ENCODE results near the gene PHGDH. TPM values are rescaled to one million over a fixed set of nuclear protein-coding genes. Genes with fewer than 3 reads are reported as not detected.

The PHGDH gene
- total and polyA plus RNA-seq, 2 of the 13 experiments (the other 11 are each of a cell fraction or from before 2014, with no cell fraction given) = 95.8 to 133 TPM

GRCh38 chr1:119766374-119766794 lies 54.6 kb downstream of the PHGDH start (continued):
- no peak for TF ChIP-seq ZNF281 (CRISPR knock-in tag; IDR thresholded peaks at IDR 0.05; ENCODE audit: borderline replicate concordance)
- no peak for TF ChIP-seq REXO4 (CRISPR knock-in tag; IDR thresholded peaks at IDR 0.05; ENCODE audit: borderline replicate concordance)
- no peak for TF ChIP-seq ZFP36L1 (CRISPR knock-in tag; IDR thresholded peaks at IDR 0.05)
- no peak for TF ChIP-seq NPAS2 (CRISPR knock-in tag; IDR thresholded peaks at IDR 0.05; ENCODE audit: borderline replicate concordance)
- no peak for TF ChIP-seq ZNF451 (CRISPR knock-in tag; IDR thresholded peaks at IDR 0.05)
- TF ChIP-seq ZC3H13 (CRISPR knock-in tag; IDR thresholded peaks at IDR 0.05) = no peak
- TF ChIP-seq, protein P1, sequence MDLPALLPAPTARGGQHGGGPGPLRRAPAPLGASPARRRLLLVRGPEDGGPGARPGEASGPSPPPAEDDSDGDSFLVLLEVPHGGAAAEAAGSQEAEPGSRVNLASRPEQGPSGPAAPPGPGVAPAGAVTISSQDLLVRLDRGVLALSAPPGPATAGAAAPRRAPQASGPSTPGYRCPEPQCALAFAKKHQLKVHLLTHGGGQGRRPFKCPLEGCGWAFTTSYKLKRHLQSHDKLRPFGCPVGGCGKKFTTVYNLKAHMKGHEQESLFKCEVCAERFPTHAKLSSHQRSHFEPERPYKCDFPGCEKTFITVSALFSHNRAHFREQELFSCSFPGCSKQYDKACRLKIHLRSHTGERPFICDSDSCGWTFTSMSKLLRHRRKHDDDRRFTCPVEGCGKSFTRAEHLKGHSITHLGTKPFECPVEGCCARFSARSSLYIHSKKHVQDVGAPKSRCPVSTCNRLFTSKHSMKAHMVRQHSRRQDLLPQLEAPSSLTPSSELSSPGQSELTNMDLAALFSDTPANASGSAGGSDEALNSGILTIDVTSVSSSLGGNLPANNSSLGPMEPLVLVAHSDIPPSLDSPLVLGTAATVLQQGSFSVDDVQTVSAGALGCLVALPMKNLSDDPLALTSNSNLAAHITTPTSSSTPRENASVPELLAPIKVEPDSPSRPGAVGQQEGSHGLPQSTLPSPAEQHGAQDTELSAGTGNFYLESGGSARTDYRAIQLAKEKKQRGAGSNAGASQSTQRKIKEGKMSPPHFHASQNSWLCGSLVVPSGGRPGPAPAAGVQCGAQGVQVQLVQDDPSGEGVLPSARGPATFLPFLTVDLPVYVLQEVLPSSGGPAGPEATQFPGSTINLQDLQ (CRISPR knock-in tag; IDR thresholded peaks at IDR 0.05) = no peak
- TF ChIP-seq HMGA1 (CRISPR knock-in tag; conservative IDR thresholded peaks at IDR 0.05) = no peak
- TF ChIP-seq, protein P2, sequence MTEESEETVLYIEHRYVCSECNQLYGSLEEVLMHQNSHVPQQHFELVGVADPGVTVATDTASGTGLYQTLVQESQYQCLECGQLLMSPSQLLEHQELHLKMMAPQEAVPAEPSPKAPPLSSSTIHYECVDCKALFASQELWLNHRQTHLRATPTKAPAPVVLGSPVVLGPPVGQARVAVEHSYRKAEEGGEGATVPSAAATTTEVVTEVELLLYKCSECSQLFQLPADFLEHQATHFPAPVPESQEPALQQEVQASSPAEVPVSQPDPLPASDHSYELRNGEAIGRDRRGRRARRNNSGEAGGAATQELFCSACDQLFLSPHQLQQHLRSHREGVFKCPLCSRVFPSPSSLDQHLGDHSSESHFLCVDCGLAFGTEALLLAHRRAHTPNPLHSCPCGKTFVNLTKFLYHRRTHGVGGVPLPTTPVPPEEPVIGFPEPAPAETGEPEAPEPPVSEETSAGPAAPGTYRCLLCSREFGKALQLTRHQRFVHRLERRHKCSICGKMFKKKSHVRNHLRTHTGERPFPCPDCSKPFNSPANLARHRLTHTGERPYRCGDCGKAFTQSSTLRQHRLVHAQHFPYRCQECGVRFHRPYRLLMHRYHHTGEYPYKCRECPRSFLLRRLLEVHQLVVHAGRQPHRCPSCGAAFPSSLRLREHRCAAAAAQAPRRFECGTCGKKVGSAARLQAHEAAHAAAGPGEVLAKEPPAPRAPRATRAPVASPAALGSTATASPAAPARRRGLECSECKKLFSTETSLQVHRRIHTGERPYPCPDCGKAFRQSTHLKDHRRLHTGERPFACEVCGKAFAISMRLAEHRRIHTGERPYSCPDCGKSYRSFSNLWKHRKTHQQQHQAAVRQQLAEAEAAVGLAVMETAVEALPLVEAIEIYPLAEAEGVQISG (CRISPR knock-in tag; IDR thresholded peaks at IDR 0.05) = no peak
- TF ChIP-seq ZNF337 (CRISPR knock-in tag; IDR thresholded peaks at IDR 0.05; ENCODE audit: borderline replicate concordance, low read depth) = no peak
- no peak for TF ChIP-seq PCBP2 (optimal IDR thresholded peaks at IDR 0.05; ENCODE audit: low read depth, low read length, poor library complexity, severe bottlenecking)
- TF ChIP-seq, protein P3, sequence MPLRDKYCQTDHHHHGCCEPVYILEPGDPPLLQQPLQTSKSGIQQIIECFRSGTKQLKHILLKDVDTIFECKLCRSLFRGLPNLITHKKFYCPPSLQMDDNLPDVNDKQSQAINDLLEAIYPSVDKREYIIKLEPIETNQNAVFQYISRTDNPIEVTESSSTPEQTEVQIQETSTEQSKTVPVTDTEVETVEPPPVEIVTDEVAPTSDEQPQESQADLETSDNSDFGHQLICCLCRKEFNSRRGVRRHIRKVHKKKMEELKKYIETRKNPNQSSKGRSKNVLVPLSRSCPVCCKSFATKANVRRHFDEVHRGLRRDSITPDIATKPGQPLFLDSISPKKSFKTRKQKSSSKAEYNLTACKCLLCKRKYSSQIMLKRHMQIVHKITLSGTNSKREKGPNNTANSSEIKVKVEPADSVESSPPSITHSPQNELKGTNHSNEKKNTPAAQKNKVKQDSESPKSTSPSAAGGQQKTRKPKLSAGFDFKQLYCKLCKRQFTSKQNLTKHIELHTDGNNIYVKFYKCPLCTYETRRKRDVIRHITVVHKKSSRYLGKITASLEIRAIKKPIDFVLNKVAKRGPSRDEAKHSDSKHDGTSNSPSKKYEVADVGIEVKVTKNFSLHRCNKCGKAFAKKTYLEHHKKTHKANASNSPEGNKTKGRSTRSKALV (CRISPR knock-in tag; IDR thresholded peaks at IDR 0.05) = peak; percentile 45; the same call in 1 of the 2 replicates
- TF ChIP-seq MAX (IDR thresholded peaks at IDR 0.05) = no peak
- peak; percentile 64 for TF ChIP-seq ELF3 (CRISPR knock-in tag; IDR thresholded peaks at IDR 0.05)
- TF ChIP-seq ZNF713 (CRISPR knock-in tag; IDR thresholded peaks at IDR 0.05) = no peak
- TF ChIP-seq, protein P4, sequence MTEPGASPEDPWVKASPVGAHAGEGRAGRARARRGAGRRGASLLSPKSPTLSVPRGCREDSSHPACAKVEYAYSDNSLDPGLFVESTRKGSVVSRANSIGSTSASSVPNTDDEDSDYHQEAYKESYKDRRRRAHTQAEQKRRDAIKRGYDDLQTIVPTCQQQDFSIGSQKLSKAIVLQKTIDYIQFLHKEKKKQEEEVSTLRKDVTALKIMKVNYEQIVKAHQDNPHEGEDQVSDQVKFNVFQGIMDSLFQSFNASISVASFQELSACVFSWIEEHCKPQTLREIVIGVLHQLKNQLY (CRISPR knock-in tag; IDR thresholded peaks at IDR 0.05) = peak; percentile 24; the same call in 1 of the 2 replicates
- no peak for TF ChIP-seq NKX3-1 (CRISPR knock-in tag; IDR thresholded peaks at IDR 0.05)
- no peak for TF ChIP-seq NFE2L1 (CRISPR knock-in tag; IDR thresholded peaks at IDR 0.05; ENCODE audit: borderline replicate concordance)
- TF ChIP-seq SNRNP70 (IDR thresholded peaks at IDR 0.05; ENCODE audit: low read depth, low read length) = no peak
- TF ChIP-seq RXRA (CRISPR knock-in tag; IDR thresholded peaks at IDR 0.05) = peak; percentile 39; the same call in 1 of the 2 replicates

All from HepG2 (cell line).